RWPE2 (cell line): Measurements from ENCODE around the gene GTF2H4.

Source experiments
- ATAC-seq: fragments of 200-7000 bp; cut with Tn5 transposase; 3 replicates; pipeline ENCODE4 v1.9.1; 2021; ENCODE audit warnings: low read depth
- DNase-seq: peaks from one replicate; pipeline ENCODE4 v3.0.0-alpha.2; 2020; ENCODE audit warnings: low spot score
- H3K27ac ChIP-seq: fragments of 450-650 bp; 2 replicates; pipeline ENCODE4 v1.5.1; 2017; ENCODE audit warnings: mild to moderate bottlenecking; ENCODE audit not compliant: poor library complexity, severe bottlenecking
- H3K27me3 ChIP-seq: fragments of 250-450 bp; sonication (Bioruptor Pico); 2 replicates; pipeline ENCODE4 v1.5.1; 2021; ENCODE audit warnings: mild to moderate bottlenecking, moderate library complexity; ENCODE audit not compliant: insufficient read depth, poor library complexity, severe bottlenecking
- H3K36me3 ChIP-seq: fragments of 250-450 bp; sonication (Bioruptor Pico); 2 replicates; pipeline ENCODE4 v1.5.1; 2020; ENCODE audit warnings: low read depth, mild to moderate bottlenecking, moderate library complexity
- H3K4me1 ChIP-seq: fragments of 250-450 bp; sonication (Bioruptor Pico); 2 replicates; pipeline ENCODE4 v1.5.1; 2021; ENCODE audit warnings: mild to moderate bottlenecking, moderate library complexity; ENCODE audit not compliant: insufficient read depth, poor library complexity, severe bottlenecking
- H3K4me3 ChIP-seq: fragments of 250-450 bp; sonication (Bioruptor Pico); 2 replicates; pipeline ENCODE4 v1.5.1; 2021; ENCODE audit warnings: mild to moderate bottlenecking, moderate library complexity; ENCODE audit not compliant: severe bottlenecking
- H3K9me3 ChIP-seq: fragments of 250-450 bp; sonication (Bioruptor Pico); 2 replicates; pipeline ENCODE4 v1.5.1; 2021; ENCODE audit warnings: mild to moderate bottlenecking, moderate library complexity; ENCODE audit not compliant: severe bottlenecking
- CTCF ChIP-seq: fragments of 450-650 bp; IDR thresholded peaks from one replicate; pipeline ENCODE4 v1.5.1; 2017; ENCODE audit warnings: mild to moderate bottlenecking, moderate library complexity; ENCODE audit not compliant: poor library complexity, severe bottlenecking

The GTF2H4 gene

GRCh38 chr6:30893666-30894065 is 14.3 kb upstream of the GTF2H4 start:
- Histone ChIP-seq H3K27ac (no peak overlapping the region), H3K36me3 (peaks cover 97% of the 10 kb centered on the region), H3K4me3 (no peak overlapping the region), H3K27me3 (no peaks in the 10 kb centered on the region), H3K4me1 (peaks cover 11% of the 10 kb centered on the region), H3K9me3 (no peaks in the 10 kb centered on the region)
- no peak for TF ChIP-seq CTCF
- ATAC-seq (no peak), DNase-seq (no peak)

- Histone ChIP-seq H3K27me3 (no peaks in the 10 kb centered on the region), H3K4me1 (peaks cover 11% of the 10 kb centered on the region), H3K27ac (no peak overlapping the region), H3K4me3 (no peak overlapping the region), H3K36me3 (peaks cover 97% of the 10 kb centered on the region), H3K9me3 (no peaks in the 10 kb centered on the region)
- DNase-seq (no peak), ATAC-seq (no peak)
- TF ChIP-seq CTCF: no peak
Observed at GRCh38 chr6:30894381-30894780, 13.6 kb upstream of the GTF2H4 start.

GRCh38 chr6:30894935-30895334 is 13.1 kb upstream of the GTF2H4 start:
- no peaks in the 10 kb centered on the region for H3K27me3 ChIP-seq
- DNase-seq (no peak), ATAC-seq (no peak)
- peaks cover 7% of the 10 kb centered on the region for H3K4me1 ChIP-seq
- H3K9me3 ChIP-seq: no peaks in the 10 kb centered on the region
- H3K4me3 ChIP-seq: no peak overlapping the region
- no peak overlapping the region for H3K27ac ChIP-seq
- no peak for TF ChIP-seq CTCF
- peaks cover 94% of the 10 kb centered on the region for H3K36me3 ChIP-seq

GRCh38 chr6:30895343-30895742 is 12.7 kb upstream of the GTF2H4 start:
- Histone ChIP-seq H3K36me3 (peaks cover 90% of the 10 kb centered on the region), H3K27ac (no peak overlapping the region), H3K4me3 (no peak overlapping the region), H3K4me1 (peaks cover 3% of the 10 kb centered on the region), H3K27me3 (no peaks in the 10 kb centered on the region), H3K9me3 (no peaks in the 10 kb centered on the region)
- ATAC-seq (no peak), DNase-seq (no peak)
- TF ChIP-seq CTCF: no peak

GRCh38 chr6:30896541-30896940 is 11.5 kb upstream of the GTF2H4 start:
- Histone ChIP-seq H3K4me1 (no peaks in the 10 kb centered on the region), H3K36me3 (peaks cover 78% of the 10 kb centered on the region), H3K27me3 (no peaks in the 10 kb centered on the region), H3K9me3 (no peaks in the 10 kb centered on the region), H3K4me3 (no peak overlapping the region), H3K27ac (no peak overlapping the region)
- no peak for ATAC-seq
- no peak for DNase-seq
- TF ChIP-seq CTCF: no peak
